Stimulated activated CD4-positive, alpha-beta T cell treated with anti-CD3 and anti-CD28 coated beads, Interleukin-2, amount 100 ng/mL, for 4 hours (primary cell): ENCODE data around the gene HOXB1.

ENCODE experiments used
- DNase-seq: peaks from one replicate; pipeline ENCODE4 v3.0.0-alpha.2; 2020; ENCODE audit warnings: low read depth

The HOXB1 gene

GRCh38 chr17:48567646-48568354 is 37.0 kb upstream of the HOXB1 start:
- DNase-seq, result no peak

- DNase-seq, result no peak
Observed at GRCh38 chr17:48567209-48567608, 36.4 kb upstream of the HOXB1 start.

- no peak for DNase-seq
Observed at GRCh38 chr17:48566717-48567116, 35.9 kb upstream of the HOXB1 start.

DNA sequence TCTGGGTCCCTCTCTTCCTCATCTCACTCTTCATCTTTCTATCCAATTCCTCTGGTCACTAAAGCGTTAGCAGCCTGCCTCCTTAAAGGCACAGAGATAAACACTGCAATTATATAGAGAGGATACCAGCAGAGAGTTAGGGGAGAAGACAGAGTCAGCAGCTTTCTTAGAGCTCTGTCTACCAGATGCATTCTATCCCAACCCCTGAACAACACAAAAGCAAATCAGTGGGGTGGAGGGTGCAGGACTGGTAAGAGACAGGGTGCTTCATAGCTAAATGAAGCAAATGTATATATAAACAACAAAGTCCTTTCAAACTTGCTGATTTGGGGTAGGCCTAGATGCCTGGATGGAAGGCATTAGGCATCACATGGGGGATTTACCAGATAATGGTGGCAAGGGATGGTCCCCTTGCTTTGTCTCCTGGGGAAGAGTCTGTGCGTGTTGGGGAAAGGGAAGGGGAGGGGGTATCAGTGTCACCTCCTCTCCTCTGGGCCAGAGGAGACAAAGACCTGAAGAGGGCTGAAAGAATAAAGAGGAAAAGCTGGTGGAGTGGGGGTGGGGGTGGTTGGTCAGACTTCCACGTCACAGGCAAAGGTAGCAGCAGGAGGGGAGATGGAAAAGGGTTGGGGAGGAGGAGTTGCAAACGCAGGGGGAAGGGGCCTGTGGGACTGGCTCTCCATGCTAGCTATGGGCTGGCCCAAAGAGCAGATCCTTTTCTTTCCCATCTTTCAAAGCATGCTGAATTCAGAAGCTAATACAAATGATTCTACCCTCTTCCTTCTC is 35.3 kb upstream of the HOXB1 start:
- DNase-seq, result no peak

GRCh38 chr17:48565022-48565554 is 34.3 kb upstream of the HOXB1 start:
- no peak for DNase-seq

DNA sequence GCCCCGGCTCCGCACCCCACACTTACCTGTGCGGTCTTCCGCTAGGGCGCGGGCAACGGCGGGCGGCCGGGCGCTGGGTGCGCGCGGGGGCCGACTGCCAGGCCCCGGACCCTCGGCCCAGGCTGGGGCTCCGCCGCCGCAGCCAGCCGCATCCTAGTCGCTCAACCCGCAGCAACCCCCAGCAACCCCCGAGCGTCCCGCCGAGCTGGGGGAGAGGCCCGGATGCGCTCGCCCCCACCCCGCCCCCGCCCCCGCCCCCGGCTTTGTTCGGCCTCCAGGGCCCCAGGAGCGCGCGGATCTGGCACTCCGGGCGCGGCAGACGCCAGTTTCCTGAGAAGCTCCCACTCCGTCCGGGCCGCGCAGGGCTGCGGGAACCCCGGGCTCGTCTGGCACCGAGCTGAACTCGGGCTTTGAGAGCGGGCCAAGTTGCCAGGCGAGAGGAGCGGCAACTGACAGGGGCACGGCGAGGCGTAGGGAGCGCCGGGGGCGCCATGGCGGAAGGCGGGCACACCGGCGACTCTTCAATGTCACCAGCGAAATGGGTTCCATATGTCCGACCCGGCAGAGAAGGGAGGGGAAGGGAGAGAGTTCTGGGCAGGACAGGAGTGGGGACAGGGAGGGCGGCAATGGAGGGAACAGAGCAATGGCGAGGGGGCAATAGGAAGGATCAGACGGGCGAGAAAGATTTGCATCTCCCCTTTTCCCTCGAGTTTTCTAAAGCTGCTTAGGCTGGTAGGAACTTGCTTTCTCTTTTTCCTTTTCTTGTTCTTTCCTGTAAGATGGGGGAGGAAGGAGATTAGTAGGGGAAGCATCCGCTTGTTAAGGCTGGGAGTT is 33.6 kb upstream of the HOXB1 start:
- no peak for DNase-seq

DNA sequence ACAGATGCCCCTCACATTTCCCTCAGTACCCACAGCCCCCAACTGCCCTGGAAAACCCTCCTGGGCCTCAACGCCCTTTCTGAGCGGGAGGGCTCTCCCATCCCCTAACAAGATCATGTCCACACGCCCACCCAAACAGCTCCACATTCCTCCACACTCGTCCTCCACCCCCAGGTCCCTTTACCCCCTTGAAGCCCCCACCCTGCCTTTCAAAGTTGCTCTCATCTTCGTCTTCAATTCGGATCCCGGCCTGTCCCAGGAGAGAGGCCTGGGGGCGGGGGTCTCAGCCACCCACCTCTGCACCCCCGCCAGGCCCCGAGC is 33.0 kb upstream of the HOXB1 start:
- DNase-seq, result no peak

GRCh38 chr17:48563385-48563838 is 32.6 kb upstream of the HOXB1 start:
- DNase-seq, result no peak

GRCh38 chr17:48562934-48563333 is 32.1 kb upstream of the HOXB1 start:
- no peak for DNase-seq

- DNase-seq, result no peak
Observed at GRCh38 chr17:48561884-48562810, 31.3 kb upstream of the HOXB1 start.

DNA sequence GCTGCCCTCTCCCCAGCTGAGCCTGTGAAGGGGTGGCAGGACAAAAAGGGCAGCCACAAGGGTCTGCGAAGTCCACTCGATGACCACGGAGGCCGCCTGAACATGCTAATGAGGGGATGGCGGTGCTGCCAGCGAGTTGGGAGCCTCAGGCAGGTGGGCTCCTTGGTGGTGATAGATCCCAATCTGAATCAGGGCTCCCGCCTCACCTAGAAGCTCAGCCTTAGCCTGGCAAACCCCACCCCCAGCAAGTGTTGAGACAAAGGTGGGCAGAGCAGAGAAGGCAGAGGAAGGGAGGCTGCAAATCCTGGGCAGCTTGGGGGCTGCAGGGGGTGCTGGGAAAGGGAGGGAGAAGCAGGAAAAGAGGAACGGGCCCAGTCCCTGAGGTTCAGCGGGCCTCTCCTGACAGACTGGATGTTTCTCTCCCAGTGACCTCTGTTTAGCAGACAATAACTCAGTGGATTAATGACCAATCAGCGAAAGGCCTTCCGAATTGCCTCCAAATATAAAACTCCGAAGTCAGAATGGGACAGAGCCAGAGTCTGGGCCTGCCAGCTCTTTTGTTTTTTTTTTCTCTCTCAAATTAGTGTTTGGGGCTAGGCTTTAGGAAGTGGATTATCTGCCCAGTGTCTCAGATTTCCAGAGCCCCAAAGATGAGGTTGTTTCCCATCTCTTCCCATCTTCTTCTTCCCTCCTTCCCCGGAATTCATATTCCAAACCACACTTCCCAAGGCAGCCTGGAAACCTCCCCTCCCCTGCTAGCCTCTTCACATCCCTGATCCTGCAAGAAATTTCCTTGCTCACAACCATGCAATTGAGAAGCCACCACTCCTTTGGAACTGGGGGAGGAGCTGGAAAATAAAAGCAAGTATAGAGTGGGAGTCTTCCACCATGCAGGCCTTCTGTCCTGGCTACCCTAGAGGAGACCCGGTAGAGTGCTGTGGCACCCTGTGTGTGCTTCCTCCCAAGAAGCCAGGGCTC is 29.3 kb upstream of the HOXB1 start:
- no peak for DNase-seq

DNA sequence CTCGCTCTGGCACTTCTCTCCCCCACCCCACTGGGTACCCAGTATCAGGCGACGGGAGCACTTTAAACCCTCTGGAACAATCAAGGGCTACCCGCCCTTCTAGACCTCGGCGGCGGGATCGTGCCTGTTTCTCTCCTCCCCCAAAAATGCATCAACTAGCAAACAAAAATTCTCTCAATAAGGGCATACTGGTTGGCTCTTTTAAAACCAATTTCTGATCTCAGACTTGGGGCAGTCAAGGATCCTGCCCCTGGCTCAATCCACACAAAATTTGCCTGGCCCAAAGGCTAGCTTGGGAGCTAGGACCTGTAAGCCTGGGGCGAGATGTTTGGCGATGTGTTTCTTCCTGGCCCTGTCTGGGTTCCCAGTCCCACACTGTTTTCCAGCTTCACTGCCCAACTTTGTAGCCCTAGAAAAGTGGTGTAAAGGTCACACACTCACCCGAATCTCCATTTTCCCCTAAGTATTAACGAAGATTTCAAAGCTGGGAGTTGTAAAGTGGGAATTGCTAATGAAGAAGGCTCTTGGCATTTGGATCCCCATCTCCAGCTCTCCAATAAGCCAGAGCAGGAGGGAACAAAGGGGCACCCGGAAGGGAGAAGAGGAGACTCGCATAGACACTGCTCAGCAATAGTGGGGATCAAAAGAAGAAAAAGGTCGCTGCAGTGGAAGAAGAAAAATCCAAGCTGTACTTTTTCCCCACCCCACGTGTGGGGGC is 28.5 kb upstream of the HOXB1 start:
- no peak for DNase-seq

DNA sequence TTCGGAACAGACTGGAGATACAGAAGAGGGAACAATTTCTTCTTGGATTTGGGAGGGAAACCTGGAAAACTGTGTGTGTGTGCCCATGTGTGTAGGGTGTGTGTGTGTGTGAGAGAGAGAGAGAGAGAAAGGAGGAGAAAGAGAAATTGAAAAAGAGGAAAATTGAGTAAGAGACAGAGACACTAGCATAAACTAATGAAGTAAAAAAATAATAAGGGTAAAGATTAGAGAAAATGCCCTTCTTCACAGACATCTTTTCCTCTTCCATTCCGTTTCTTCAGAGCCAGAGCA is 28.0 kb upstream of the HOXB1 start:
- no peak for DNase-seq

- DNase-seq, result no peak
Observed at GRCh38 chr17:48558057-48558830, 27.4 kb upstream of the HOXB1 start.

- DNase-seq, result no peak
Observed at GRCh38 chr17:48556576-48557401, 26.0 kb upstream of the HOXB1 start.

DNA sequence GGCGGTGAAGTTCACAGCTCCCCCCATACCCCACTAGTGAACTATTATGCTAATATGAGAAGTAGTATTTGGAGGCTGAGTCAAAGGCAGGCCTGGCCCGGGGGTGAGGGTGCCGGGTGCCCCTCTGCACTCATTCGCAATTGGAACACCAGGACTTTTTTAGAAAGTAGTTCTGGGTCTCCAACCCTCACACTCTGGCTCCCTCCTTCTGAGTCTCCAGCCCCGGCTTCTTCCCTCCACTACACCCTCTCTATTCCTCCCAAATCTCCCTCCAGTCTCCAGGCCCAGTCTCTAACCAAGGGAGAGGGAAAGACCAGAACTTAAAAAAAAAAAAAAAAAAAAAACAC is 25.4 kb upstream of the HOXB1 start:
- DNase-seq, result no peak

DNA sequence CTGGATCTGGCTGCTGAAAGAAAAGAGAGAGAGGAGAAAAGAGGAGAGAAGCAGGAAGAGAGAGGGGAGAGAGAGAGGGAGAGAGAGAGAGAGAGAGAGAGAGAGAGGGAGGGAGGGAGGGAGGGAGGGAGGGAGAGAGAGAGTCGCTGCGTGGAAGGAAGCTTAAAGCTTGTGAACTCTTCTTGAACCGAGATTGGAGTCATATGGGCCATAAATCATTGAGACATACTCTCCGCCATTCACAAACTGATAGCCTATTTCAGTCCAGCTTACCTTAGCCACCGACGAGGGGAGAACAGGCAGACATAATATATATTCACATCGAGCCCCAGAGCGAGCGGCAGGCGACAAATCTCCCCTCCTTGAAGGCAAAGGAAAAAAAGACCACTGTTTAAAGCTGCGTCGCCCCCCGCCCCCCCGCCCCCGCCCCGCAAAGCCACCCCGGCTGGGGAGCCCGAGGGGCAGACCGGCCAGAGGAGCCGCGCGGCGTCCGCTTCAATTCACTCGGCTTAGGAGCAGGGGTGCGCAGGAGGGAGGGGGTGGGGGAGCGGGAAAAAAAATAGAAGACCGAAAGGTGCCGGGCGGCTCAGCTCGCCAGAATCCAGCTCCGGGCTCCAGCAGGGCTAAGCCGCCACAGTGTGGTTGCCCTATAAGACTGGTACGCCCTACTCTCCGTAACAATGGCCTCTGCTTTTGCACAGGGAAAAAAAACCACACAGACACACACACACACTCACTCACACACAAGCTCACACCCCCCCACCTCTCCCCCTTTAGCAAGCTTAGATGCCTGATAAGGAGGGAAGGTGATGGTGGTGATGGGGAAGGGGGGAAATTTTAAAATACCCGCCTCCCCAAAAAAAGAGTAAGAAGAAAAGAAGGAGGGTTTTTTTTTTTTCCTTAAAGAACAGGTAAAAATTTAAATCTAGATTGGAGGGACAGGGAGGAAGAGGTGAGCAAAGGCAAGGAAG is 24.7 kb upstream of the HOXB1 start:
- no peak for DNase-seq
